Sigmoid colon (tissue), 4 donors: ENCODE data around the gene PCSK5.

ENCODE experiments used
- EP300 ChIP-seq, 4 donors: sonication (generic); formaldehyde crosslinking; IDR thresholded peaks; one replicate each; pipeline ENCODE4 v1.6.1; 2017; ENCODE audit warnings: antibody characterized with exemption in 4 of 4
- POLR2AphosphoS5 ChIP-seq, 4 donors: sonication (generic); formaldehyde crosslinking; IDR thresholded peaks; one replicate each; pipeline ENCODE4 v1.6.1; 2017; ENCODE audit warnings: antibody characterized with exemption in 4 of 4
- TF ChIP-seq, protein P1 (sequence below), 4 experiments: fragments of 450-650 bp in 3 of 4; fragments of 200-600 bp in 1 of 4; IDR thresholded peaks; one replicate each; pipeline ENCODE4 v1.5.1; 2016 to 2019; ENCODE audit warnings: antibody characterized with exemption in 4 of 4, mild to moderate bottlenecking in 3 of 4, moderate library complexity in 2 of 4

DNA sequence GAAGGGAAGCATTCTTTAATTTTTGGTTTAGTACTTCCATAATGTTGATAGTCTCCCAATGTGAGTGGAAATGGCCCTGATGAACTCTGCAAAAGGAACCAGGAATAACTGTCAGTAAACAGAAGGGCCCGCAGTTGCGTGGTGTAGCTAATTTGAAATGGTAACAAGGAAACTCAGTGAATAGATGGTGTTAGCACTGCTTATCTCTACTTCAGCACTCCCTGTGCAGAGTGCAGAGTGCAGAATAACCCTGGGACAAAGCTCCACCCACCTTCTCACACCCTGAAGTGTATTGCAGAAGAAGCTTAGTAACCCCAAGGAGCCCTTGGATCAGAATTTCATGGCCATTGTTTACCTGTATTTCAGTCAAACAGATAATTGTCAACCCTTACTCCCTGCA lies 158.9 kb downstream of the PCSK5 start:
- TF ChIP-seq, protein P1, sequence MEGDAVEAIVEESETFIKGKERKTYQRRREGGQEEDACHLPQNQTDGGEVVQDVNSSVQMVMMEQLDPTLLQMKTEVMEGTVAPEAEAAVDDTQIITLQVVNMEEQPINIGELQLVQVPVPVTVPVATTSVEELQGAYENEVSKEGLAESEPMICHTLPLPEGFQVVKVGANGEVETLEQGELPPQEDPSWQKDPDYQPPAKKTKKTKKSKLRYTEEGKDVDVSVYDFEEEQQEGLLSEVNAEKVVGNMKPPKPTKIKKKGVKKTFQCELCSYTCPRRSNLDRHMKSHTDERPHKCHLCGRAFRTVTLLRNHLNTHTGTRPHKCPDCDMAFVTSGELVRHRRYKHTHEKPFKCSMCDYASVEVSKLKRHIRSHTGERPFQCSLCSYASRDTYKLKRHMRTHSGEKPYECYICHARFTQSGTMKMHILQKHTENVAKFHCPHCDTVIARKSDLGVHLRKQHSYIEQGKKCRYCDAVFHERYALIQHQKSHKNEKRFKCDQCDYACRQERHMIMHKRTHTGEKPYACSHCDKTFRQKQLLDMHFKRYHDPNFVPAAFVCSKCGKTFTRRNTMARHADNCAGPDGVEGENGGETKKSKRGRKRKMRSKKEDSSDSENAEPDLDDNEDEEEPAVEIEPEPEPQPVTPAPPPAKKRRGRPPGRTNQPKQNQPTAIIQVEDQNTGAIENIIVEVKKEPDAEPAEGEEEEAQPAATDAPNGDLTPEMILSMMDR (IDR thresholded peaks at IDR 0.05): no peak
- TF ChIP-seq POLR2AphosphoS5 (IDR thresholded peaks at IDR 0.05): no peak
- no peak for TF ChIP-seq EP300 (IDR thresholded peaks at IDR 0.05)
